ENCODE results near the gene EGFR.

GRCh38 chr7:55034776-55035175 is 16.0 kb downstream of the EGFR start:
- TF ChIP-seq CTCF (conservative IDR thresholded peaks at IDR 0.05; ENCODE audit: low read length) (no peak), EZH2phosphoT487 (IDR thresholded peaks at IDR 0.05; ENCODE audit: borderline replicate concordance) (no peak)

Data from Loucy (cell line).